GM12892 (cell line): ENCODE measurements around the gene PHAF1.

Source experiments
- POLR2AphosphoS5 ChIP-seq: IDR thresholded peaks from 2 replicates; pipeline ENCODE4 v1.6.1; 2011; ENCODE audit warnings: low read depth, low read length, control low read depth
- TAF1 ChIP-seq: IDR thresholded peaks from 2 replicates; pipeline ENCODE4 v1.6.1; 2011; ENCODE audit warnings: low read depth, mild to moderate bottlenecking, control low read depth, low read length, borderline replicate concordance

DNA sequence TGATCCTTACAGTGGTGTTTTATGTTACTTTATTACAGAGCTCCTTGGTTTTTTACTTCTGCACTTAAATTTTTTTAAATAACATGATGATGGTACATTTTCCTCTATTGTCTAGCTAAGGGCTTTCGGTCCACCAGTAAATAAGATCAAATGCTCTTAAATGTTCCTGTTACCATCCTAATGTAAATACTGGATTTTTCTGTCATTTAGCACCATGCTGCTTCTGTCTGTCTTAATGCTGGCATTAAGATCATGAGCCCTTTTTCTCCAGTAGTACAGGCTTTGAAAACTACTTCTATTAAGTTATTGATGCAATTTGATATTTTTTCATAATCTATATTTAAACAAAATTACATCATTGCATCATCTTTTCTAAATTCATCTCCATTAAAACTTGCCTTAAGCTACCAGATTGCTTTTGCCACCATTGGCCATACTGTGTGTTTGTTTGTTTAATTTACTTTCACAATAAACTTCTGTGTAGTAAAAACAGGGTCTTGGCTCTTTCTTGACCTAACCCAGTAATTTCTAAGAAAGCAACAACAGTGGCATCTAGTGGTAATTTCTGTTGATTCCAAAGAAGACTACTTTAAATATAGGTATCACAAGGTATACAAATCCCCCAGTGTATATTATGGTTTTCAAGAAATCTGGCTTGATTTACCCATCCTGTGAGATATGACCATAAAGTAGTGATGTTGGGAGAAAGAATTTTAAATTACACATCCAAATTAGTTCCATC lies 9.0 kb upstream of the PHAF1 start:
- TF ChIP-seq TAF1 (no peak), POLR2AphosphoS5 (no peak)
